AG09319 (cell line): ENCODE data around the gene LRRC3.

Experiments
- DNase-seq: peaks from one replicate; pipeline ENCODE4 v3.0.0-alpha.2; 2010; ENCODE audit warnings: low read depth; ENCODE audit errors: extremely low read depth
- TF ChIP-seq, protein P1 (sequence below): IDR thresholded peaks from 2 replicates; pipeline ENCODE4 v1.5.1; 2011; ENCODE audit warnings: low read depth, mild to moderate bottlenecking, inconsistent platforms, low read length, moderate library complexity

Gene LRRC3

DNA sequence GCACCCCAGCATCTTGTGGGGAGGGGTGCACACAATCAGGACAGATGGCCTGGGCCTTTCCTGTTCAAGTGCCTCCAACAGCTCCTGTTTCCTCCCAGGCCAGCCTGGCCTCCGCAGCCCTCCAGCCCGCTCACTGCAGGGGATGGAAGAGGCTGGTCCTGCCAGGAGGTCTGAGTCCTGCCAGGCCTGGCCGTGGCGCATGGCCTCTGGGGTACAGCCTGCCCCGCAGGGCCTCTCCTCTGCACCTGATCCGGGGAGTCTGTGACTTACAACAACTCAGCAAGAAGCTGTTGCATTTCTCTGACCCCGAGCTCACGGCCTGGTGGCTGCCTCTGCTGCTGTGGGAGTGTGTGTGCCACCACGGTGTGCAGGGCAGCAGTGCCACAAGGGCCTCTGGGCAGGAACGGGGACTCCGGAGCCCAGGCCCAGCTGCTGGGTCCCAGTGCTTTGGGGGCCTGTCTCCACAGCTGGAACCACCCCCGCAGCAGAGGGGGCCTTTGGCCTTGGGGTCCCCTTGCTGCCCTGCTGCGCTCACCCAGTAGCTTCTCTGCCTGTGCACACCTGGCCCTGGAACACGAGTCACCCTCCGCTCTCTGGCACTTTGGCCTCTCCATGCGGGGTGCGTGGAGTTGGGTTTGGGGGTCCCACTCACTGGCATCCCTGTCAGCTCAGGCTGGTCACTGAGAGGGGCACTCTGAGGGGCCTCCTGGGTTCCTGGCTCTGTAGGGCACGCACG lies 17.4 kb upstream of the LRRC3 start:
- TF ChIP-seq, protein P1, sequence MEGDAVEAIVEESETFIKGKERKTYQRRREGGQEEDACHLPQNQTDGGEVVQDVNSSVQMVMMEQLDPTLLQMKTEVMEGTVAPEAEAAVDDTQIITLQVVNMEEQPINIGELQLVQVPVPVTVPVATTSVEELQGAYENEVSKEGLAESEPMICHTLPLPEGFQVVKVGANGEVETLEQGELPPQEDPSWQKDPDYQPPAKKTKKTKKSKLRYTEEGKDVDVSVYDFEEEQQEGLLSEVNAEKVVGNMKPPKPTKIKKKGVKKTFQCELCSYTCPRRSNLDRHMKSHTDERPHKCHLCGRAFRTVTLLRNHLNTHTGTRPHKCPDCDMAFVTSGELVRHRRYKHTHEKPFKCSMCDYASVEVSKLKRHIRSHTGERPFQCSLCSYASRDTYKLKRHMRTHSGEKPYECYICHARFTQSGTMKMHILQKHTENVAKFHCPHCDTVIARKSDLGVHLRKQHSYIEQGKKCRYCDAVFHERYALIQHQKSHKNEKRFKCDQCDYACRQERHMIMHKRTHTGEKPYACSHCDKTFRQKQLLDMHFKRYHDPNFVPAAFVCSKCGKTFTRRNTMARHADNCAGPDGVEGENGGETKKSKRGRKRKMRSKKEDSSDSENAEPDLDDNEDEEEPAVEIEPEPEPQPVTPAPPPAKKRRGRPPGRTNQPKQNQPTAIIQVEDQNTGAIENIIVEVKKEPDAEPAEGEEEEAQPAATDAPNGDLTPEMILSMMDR: no peak
- DNase-seq: no peak

DNA sequence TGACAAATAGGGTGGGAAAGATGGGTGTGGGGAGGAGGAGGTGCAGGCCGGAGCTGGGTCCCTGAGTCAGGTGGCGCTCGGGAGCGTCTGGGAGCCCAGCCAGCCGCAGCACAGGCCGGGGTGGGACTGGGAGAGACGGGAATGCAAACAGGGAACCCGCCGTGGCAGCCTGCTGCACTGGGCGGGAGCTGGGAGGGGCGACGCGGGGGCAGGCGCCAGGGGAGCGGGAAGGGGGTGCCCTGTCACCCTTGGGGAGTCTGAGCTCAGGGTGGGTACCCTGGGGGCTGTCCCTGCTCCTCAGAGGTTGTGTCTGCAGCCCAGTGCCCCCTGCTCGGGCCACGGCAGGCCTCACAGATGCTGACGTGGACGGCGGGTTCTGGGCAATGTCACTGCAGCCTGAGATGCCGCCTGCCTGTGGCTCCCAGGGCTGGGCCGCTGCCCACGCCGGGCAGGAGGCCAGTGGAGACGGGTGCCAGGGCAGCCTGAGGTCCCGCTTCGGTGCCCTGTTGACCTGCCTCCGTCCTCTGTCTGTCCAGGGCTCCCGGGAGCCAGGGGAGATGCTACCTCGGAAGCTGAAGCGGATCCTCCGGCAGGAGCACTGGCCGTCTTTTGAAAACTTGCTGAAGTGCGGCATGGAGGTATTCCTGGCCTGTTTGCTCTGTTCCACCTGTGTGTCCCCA lies 16.6 kb upstream of the LRRC3 start:
- no peak for DNase-seq
- TF ChIP-seq, protein P1: no peak

- TF ChIP-seq, protein P1: no peak
- no peak for DNase-seq
Measured at GRCh38 chr21:44439211-44439600, 16.1 kb upstream of the LRRC3 start.

- no peak for DNase-seq
- TF ChIP-seq, protein P1: no peak
Measured at GRCh38 chr21:44440241-44441040, 14.9 kb upstream of the LRRC3 start.

DNA sequence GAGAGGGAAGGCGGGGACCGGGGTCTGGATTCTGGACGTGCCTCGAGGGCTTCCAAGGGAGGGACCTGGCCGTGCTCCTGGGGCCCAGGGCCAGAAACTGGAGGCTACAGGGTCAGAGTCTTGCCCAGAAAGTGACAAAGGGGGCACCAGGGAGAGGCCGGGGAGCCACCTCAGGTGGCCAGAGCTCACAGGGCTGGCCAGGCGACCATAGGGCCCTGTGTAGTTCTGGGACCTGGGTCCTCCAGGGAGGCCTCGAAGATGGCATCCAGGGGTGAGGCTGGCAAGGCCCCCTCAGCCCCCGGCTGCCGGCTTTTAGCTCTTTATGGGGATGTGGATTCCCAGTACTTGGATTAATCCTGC lies 14.3 kb upstream of the LRRC3 start:
- TF ChIP-seq, protein P1: no peak
- DNase-seq: no peak

GRCh38 chr21:44441581-44442265 lies 13.6 kb upstream of the LRRC3 start:
- DNase-seq: no peak
- TF ChIP-seq, protein P1: no peak
